Sigmoid colon (tissue), 4 donors: ENCODE results near the gene HAUS5.

Experiments
- CTCF ChIP-seq, 4 experiments: fragments of 450-650 bp in 3 of 4; fragments of 200-600 bp in 1 of 4; IDR thresholded peaks; one replicate each; pipeline ENCODE4 v1.5.1; 2016 to 2019; ENCODE audit warnings: antibody characterized with exemption in 4 of 4, mild to moderate bottlenecking in 3 of 4, moderate library complexity in 2 of 4
- EP300 ChIP-seq, 4 donors: sonication (generic); formaldehyde crosslinking; IDR thresholded peaks; one replicate each; pipeline ENCODE4 v1.6.1; 2017; ENCODE audit warnings: antibody characterized with exemption in 4 of 4
- POLR2A ChIP-seq, 2 donors: fragments of 450-650 bp; IDR thresholded peaks; one replicate each; pipeline ENCODE4 v1.6.1; 2016; ENCODE audit warnings: antibody characterized with exemption in 2 of 2, mild to moderate bottlenecking in 2 of 2, moderate library complexity in 2 of 2
- POLR2AphosphoS5 ChIP-seq, 4 donors: sonication (generic); formaldehyde crosslinking; IDR thresholded peaks; one replicate each; pipeline ENCODE4 v1.6.1; 2017; ENCODE audit warnings: antibody characterized with exemption in 4 of 4

- TF ChIP-seq CTCF (IDR thresholded peaks at IDR 0.05) (no peak), POLR2A (IDR thresholded peaks at IDR 0.05) (no peak), POLR2AphosphoS5 (IDR thresholded peaks at IDR 0.05) (no peak), EP300 (IDR thresholded peaks at IDR 0.05) (no peak)
These were observed 38.0 kb downstream of the HAUS5 start for GRCh38 chr19:35650581-35650980.
